ENCODE results near the gene EEPD1. TPM values are rescaled to one million over a fixed set of nuclear protein-coding genes. Genes with fewer than 3 reads are reported as not detected.

EEPD1 gene
- polyA plus RNA-seq, 2 donors, result 5.5 to 14.5 TPM

DNA sequence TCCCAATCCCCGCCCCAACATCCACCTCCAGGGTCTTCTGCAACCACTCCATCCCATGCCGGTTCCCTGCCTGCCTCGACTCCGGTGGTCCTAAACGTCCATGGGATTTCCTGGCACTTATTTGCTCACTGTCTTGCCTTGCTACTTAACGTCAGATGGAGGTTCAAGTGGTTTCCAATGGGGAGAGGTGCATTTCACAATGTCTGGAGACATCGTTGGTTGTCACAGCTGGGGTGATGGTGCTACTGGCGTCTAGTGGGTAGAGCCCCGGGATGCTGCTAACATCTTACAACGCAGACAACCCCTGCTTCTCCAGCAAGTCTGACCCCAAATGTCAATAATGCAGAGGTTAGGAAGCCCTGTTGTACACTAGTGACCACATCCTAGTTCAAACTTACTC is 153.7 kb downstream of the EEPD1 start:
- no peak overlapping the region for H3K27ac ChIP-seq (ENCODE audit: low read depth in 2 of 2, low read length in 1 of 2)
- H3K36me3 ChIP-seq (ENCODE audit: control insufficient read depth in 2 of 2, insufficient read depth in 2 of 2, low read length in 1 of 2), result no peaks in the 10 kb centered on the region
- H3K9me3 ChIP-seq (ENCODE audit: control insufficient read depth in 2 of 2, insufficient read depth in 1 of 2, low read depth in 1 of 2, low read length in 1 of 2), result no peaks in the 10 kb centered on the region
- H3K4me1 ChIP-seq (ENCODE audit: control insufficient read depth in 2 of 2, insufficient read depth in 2 of 2, low read length in 1 of 2), result peaks cover 5 to 18% of the 10 kb centered on the region in 2 donors
- H3K4me3 ChIP-seq (ENCODE audit: low read depth in 1 of 2, low read length in 2 of 2), result no peak overlapping the region
- 89 to 91% methylated on average over 10 of the region's 10 CpGs for WGBS, 2 donors
- no peaks in the 10 kb centered on the region for H3K27me3 ChIP-seq (ENCODE audit: control insufficient read depth in 1 of 2, insufficient read depth in 2 of 2, low read length in 2 of 2)

GRCh38 chr7:36308031-36308430 is 155.0 kb downstream of the EEPD1 start:
- Histone ChIP-seq H3K4me3 (ENCODE audit: low read depth in 1 of 2, low read length in 2 of 2) (no peak overlapping the region), H3K27me3 (ENCODE audit: control insufficient read depth in 1 of 2, insufficient read depth in 2 of 2, low read length in 2 of 2) (no peaks in the 10 kb centered on the region), H3K36me3 (ENCODE audit: control insufficient read depth in 2 of 2, insufficient read depth in 2 of 2, low read length in 1 of 2) (no peaks in the 10 kb centered on the region), H3K4me1 (ENCODE audit: control insufficient read depth in 2 of 2, insufficient read depth in 2 of 2, low read length in 1 of 2) (peaks cover 3 to 12% of the 10 kb centered on the region in 2 donors), H3K9me3 (ENCODE audit: control insufficient read depth in 2 of 2, insufficient read depth in 1 of 2, low read depth in 1 of 2, low read length in 1 of 2) (no peaks in the 10 kb centered on the region), H3K27ac (ENCODE audit: low read depth in 2 of 2, low read length in 1 of 2) (no peak overlapping the region)
- 87 to 89% methylated on average over 10 of the region's 10 CpGs for WGBS, 2 donors

- WGBS, 2 donors, result 80 to 82% methylated on average over 9 of the region's 9 CpGs
- Histone ChIP-seq H3K27ac (ENCODE audit: low read depth in 2 of 2, low read length in 1 of 2) (no peak overlapping the region), H3K36me3 (ENCODE audit: control insufficient read depth in 2 of 2, insufficient read depth in 2 of 2, low read length in 1 of 2) (no peaks in the 10 kb centered on the region), H3K4me1 (ENCODE audit: control insufficient read depth in 2 of 2, insufficient read depth in 2 of 2, low read length in 1 of 2) (peaks cover 0 to 5% of the 10 kb centered on the region in 2 donors), H3K4me3 (ENCODE audit: low read depth in 1 of 2, low read length in 2 of 2) (no peak overlapping the region), H3K27me3 (ENCODE audit: control insufficient read depth in 1 of 2, insufficient read depth in 2 of 2, low read length in 2 of 2) (no peaks in the 10 kb centered on the region), H3K9me3 (ENCODE audit: control insufficient read depth in 2 of 2, insufficient read depth in 1 of 2, low read depth in 1 of 2, low read length in 1 of 2) (no peaks in the 10 kb centered on the region)
Measured at GRCh38 chr7:36309301-36309700, 156.2 kb downstream of the EEPD1 start.

DNA sequence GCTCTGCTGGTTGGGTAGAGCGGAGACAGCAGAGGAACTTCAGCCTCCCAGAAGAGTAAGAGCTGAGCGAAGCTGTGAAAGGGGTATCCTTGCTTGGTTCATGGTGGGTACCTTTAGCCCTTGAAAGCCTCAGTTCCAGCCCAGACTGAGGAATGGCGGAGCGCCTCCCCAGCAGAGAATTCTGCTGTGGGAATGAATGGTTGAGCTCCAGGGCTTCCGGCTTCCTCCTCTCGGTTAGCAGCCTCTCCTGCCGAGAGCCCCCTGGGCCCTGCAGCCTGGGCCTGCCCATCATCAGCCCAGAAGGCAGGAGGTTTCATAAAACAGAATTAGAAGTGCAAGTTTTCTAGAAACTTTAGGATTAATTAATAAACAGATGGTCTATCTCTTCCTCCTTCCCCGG is 156.7 kb downstream of the EEPD1 start:
- H3K9me3 ChIP-seq (ENCODE audit: control insufficient read depth in 2 of 2, insufficient read depth in 1 of 2, low read depth in 1 of 2, low read length in 1 of 2), result no peaks in the 10 kb centered on the region
- H3K4me3 ChIP-seq (ENCODE audit: low read depth in 1 of 2, low read length in 2 of 2), result no peak overlapping the region
- peaks cover 0 to 3% of the 10 kb centered on the region in 2 donors for H3K4me1 ChIP-seq (ENCODE audit: control insufficient read depth in 2 of 2, insufficient read depth in 2 of 2, low read length in 1 of 2)
- no peak overlapping the region for H3K27ac ChIP-seq (ENCODE audit: low read depth in 2 of 2, low read length in 1 of 2)
- no peaks in the 10 kb centered on the region for H3K27me3 ChIP-seq (ENCODE audit: control insufficient read depth in 1 of 2, insufficient read depth in 2 of 2, low read length in 2 of 2)
- 92 to 97% methylated on average over 8 of the region's 8 CpGs for WGBS, 2 donors
- no peaks in the 10 kb centered on the region for H3K36me3 ChIP-seq (ENCODE audit: control insufficient read depth in 2 of 2, insufficient read depth in 2 of 2, low read length in 1 of 2)

GRCh38 chr7:36310897-36311296 is 157.8 kb downstream of the EEPD1 start:
- Histone ChIP-seq H3K36me3 (ENCODE audit: control insufficient read depth in 2 of 2, insufficient read depth in 2 of 2, low read length in 1 of 2) (no peaks in the 10 kb centered on the region), H3K4me3 (ENCODE audit: low read depth in 1 of 2, low read length in 2 of 2) (no peak overlapping the region), H3K9me3 (ENCODE audit: control insufficient read depth in 2 of 2, insufficient read depth in 1 of 2, low read depth in 1 of 2, low read length in 1 of 2) (no peaks in the 10 kb centered on the region), H3K27ac (ENCODE audit: low read depth in 2 of 2, low read length in 1 of 2) (no peak overlapping the region), H3K27me3 (ENCODE audit: control insufficient read depth in 1 of 2, insufficient read depth in 2 of 2, low read length in 2 of 2) (no peaks in the 10 kb centered on the region), H3K4me1 (ENCODE audit: control insufficient read depth in 2 of 2, insufficient read depth in 2 of 2, low read length in 1 of 2) (peaks cover 0 to 2% of the 10 kb centered on the region in 2 donors)
- 86 to 89% methylated on average over 8 of the region's 8 CpGs for WGBS, 2 donors

- Histone ChIP-seq H3K27ac (ENCODE audit: low read depth in 2 of 2, low read length in 1 of 2) (no peak overlapping the region), H3K4me1 (ENCODE audit: control insufficient read depth in 2 of 2, insufficient read depth in 2 of 2, low read length in 1 of 2) (peaks cover 0 to 2% of the 10 kb centered on the region in 2 donors)
- 84 to 90% methylated on average over 7 of the region's 7 CpGs for whole genome bisulfite sequencing, 2 donors
Measured at GRCh38 chr7:36311539-36311938, 158.5 kb downstream of the EEPD1 start.

DNA sequence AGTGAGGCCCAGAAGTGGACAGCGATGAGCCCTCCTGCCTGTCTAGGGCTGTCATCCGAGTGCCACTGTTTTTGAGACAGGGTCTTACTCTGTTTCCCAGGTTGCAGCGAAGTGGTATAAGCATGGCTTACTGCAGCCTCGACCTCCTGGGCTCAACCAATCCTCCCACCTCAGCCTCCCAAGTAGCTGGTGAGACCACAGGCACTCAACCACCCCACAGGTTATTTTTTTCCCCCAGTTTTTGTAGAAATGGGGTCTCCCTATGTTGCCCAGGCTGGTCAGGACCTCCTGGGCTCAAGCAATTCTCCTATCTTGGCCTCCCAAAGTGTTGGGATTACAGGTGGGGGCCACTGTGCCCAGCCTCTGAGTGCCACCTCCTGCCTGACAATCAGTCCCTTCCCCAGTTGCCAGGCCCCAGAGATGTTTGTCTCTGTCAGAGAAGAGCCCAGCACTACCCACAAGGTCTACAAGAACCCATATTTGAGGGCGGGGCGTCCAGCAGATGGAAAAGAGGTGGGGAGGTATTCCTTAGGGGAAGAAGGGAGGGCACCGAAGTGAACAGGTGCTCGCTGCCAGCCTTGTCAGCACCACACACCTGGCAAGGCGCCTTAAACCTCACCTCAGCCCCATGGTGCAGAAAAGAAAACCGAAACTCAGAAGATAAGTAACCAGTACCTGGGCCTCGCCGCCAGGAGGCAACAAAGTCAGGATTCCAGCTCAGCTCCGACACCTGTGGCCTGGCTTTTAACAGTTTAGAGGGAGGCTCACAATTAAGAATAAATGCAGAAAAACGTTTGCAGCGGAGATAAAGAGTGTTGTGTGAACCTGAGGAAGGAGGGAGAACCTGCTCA is 159.2 kb downstream of the EEPD1 start:
- Histone ChIP-seq H3K27me3 (ENCODE audit: control insufficient read depth in 1 of 2, insufficient read depth in 2 of 2, low read length in 2 of 2) (no peaks in the 10 kb centered on the region), H3K36me3 (ENCODE audit: control insufficient read depth in 2 of 2, insufficient read depth in 2 of 2, low read length in 1 of 2) (no peaks in the 10 kb centered on the region), H3K4me1 (ENCODE audit: control insufficient read depth in 2 of 2, insufficient read depth in 2 of 2, low read length in 1 of 2) (peaks cover 0 to 2% of the 10 kb centered on the region in 2 donors), H3K9me3 (ENCODE audit: control insufficient read depth in 2 of 2, insufficient read depth in 1 of 2, low read depth in 1 of 2, low read length in 1 of 2) (no peaks in the 10 kb centered on the region), H3K4me3 (ENCODE audit: low read depth in 1 of 2, low read length in 2 of 2) (no peak overlapping the region), H3K27ac (ENCODE audit: low read depth in 2 of 2, low read length in 1 of 2) (no peak overlapping the region)
- WGBS, 2 donors, result 62 to 64% methylated on average over 15 of the region's 15 CpGs

More at GRCh38 chr7:36311539-36311938, 158.5 kb downstream of the EEPD1 start:
- no peaks in the 10 kb centered on the region for H3K36me3 ChIP-seq (ENCODE audit: control insufficient read depth in 2 of 2, insufficient read depth in 2 of 2, low read length in 1 of 2)
- no peaks in the 10 kb centered on the region for H3K9me3 ChIP-seq (ENCODE audit: control insufficient read depth in 2 of 2, insufficient read depth in 1 of 2, low read depth in 1 of 2, low read length in 1 of 2)
- no peaks in the 10 kb centered on the region for H3K27me3 ChIP-seq (ENCODE audit: control insufficient read depth in 1 of 2, insufficient read depth in 2 of 2, low read length in 2 of 2)
- no peak overlapping the region for H3K4me3 ChIP-seq (ENCODE audit: low read depth in 1 of 2, low read length in 2 of 2)

DNA sequence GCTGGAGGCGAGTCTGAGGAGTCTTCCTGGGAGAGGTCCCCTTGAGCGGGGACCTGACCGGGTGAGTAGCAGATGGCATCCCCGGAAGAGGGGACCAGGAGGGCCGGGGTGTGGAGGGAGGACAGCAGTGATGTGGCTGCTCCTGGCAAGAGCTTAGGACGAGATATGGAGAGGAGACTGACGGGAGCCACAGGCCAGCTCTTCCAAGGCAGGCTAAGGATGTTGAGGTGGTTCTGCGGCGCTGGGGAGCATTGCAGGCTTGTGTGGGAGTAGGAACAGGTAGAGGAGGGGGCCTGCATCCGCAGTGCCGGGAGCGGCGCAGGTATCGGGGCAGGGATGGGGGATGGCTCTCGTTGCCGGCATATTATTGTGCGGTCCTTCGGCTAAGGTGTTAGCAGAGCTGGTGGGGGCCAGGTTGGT is 159.9 kb downstream of the EEPD1 start:
- H3K4me1 ChIP-seq (ENCODE audit: control insufficient read depth in 2 of 2, insufficient read depth in 2 of 2, low read length in 1 of 2), result peaks cover 0 to 2% of the 10 kb centered on the region in 2 donors
- H3K27me3 ChIP-seq (ENCODE audit: control insufficient read depth in 1 of 2, insufficient read depth in 2 of 2, low read length in 2 of 2), result no peaks in the 10 kb centered on the region
- no peaks in the 10 kb centered on the region for H3K9me3 ChIP-seq (ENCODE audit: control insufficient read depth in 2 of 2, insufficient read depth in 1 of 2, low read depth in 1 of 2, low read length in 1 of 2)
- H3K4me3 ChIP-seq (ENCODE audit: low read depth in 1 of 2, low read length in 2 of 2), result no peak overlapping the region
- no peaks in the 10 kb centered on the region for H3K36me3 ChIP-seq (ENCODE audit: control insufficient read depth in 2 of 2, insufficient read depth in 2 of 2, low read length in 1 of 2)
- no peak overlapping the region for H3K27ac ChIP-seq (ENCODE audit: low read depth in 2 of 2, low read length in 1 of 2)
- WGBS, 2 donors, result 85 to 94% methylated on average over 18 of the region's 18 CpGs

- Histone ChIP-seq H3K36me3 (ENCODE audit: control insufficient read depth in 2 of 2, insufficient read depth in 2 of 2, low read length in 1 of 2) (no peaks in the 10 kb centered on the region), H3K9me3 (ENCODE audit: control insufficient read depth in 2 of 2, insufficient read depth in 1 of 2, low read depth in 1 of 2, low read length in 1 of 2) (no peaks in the 10 kb centered on the region), H3K27ac (ENCODE audit: low read depth in 2 of 2, low read length in 1 of 2) (no peak overlapping the region), H3K4me1 (ENCODE audit: control insufficient read depth in 2 of 2, insufficient read depth in 2 of 2, low read length in 1 of 2) (peaks cover 0 to 2% of the 10 kb centered on the region in 2 donors), H3K27me3 (ENCODE audit: control insufficient read depth in 1 of 2, insufficient read depth in 2 of 2, low read length in 2 of 2) (no peaks in the 10 kb centered on the region), H3K4me3 (ENCODE audit: low read depth in 1 of 2, low read length in 2 of 2) (no peak overlapping the region)
- 87 to 93% methylated on average over 6 of the region's 6 CpGs for WGBS, 2 donors
Measured at GRCh38 chr7:36313607-36314006, 160.6 kb downstream of the EEPD1 start.

DNA sequence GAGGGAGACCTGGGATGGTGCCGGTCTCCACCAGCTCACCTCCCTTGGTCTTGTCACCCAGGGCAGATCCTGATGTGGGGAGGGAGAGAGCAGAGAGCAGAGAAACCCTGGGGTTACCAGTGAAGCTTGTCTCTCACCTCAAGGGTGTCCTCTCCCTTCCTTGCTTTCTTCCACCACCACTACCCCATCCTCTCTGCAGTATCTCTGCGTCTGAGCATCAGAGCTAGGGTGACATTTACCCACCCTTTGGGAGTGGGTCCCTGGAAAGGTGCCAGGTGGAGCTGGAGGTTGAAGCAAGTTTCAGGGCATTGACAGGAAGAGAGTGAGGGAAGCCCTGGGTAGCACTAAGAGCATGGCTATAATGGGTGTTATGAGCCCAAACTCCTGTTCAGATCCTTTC is 161.4 kb downstream of the EEPD1 start:
- Histone ChIP-seq H3K27ac (ENCODE audit: low read depth in 2 of 2, low read length in 1 of 2) (no peak overlapping the region), H3K27me3 (ENCODE audit: control insufficient read depth in 1 of 2, insufficient read depth in 2 of 2, low read length in 2 of 2) (no peaks in the 10 kb centered on the region), H3K36me3 (ENCODE audit: control insufficient read depth in 2 of 2, insufficient read depth in 2 of 2, low read length in 1 of 2) (no peaks in the 10 kb centered on the region), H3K9me3 (ENCODE audit: control insufficient read depth in 2 of 2, insufficient read depth in 1 of 2, low read depth in 1 of 2, low read length in 1 of 2) (no peaks in the 10 kb centered on the region), H3K4me3 (ENCODE audit: low read depth in 1 of 2, low read length in 2 of 2) (no peak overlapping the region), H3K4me1 (ENCODE audit: control insufficient read depth in 2 of 2, insufficient read depth in 2 of 2, low read length in 1 of 2) (peaks cover 0 to 2% of the 10 kb centered on the region in 2 donors)
- WGBS, 2 donors, result 93 to 100% methylated on average over 2 of the region's 2 CpGs
